RPMI7951 (cell line): Measurements from ENCODE around the gene APOM. TPM values are rescaled to one million over a fixed set of nuclear protein-coding genes. Genes with fewer than 3 reads are reported as not detected.

Experiments
- DNase-seq: peaks from one replicate; pipeline ENCODE4 v3.0.0-alpha.2; 2012; ENCODE audit warnings: low read depth
- total RNA-seq: library from RNA; depleted of rRNA; stranded (reverse); fragments of >200 nt; shearing (Covaris generic); gene quantifications from 2 replicates; pipeline ENCODE4 v1.2.3, GENCODE V29; 2014

The APOM gene
- total RNA-seq, 1 experiment from 2014 or later = 3.4 TPM

DNA sequence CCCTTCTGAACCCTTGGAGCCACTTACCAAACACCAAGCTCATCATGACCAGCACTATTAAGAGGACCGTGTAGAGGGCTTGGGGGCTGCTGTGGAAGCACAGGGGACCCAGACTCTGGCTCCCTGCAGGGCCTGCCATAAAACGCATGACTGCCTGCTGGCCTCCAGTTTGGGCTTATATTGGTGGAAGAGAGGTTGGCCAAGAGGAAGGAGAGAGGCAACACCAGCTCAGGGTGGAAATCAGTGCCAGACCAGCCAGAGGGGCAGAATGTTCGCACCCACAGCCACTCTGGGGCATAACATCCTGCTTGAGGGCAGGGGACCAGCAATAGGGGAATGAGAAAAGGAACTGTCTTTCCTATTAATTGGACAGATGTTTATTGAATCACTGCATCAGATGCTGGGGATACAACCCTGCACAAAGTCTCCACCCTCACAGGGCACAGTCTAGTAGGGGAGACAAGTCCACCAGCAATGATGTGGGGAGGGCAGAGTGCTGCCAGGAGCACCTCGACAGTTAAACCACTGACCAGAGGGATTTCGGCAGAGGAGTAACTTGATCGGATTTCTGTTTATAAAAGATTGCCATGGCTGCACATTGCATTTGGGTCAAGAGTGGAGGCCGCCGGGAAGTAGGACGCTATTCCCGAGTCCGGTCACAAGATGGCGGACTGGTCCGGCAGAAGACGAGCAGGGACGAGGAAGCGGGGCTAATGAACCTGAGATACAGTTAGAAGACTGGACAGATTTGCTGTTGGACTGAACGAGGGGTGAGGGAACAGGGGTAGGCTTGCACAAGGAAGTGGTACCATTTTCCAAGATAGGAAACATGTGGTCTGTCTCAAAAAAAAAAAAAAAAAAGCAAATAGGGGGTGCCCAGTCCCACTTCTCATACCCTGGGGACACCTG, 24.8 kb downstream of the APOM start, which contains the start of gene LY6G5C:
TSS of gene LY6G5C (minus strand) at position 842 of the 909 bp plus-strand sequence. CDS start at position 148, 694 bp downstream.
- DNase-seq = peak; percentile 84

GRCh38 chr6:31681135-31681671, 25.5 kb downstream of the APOM start:
- peak; percentile 53 for DNase-seq

DNA sequence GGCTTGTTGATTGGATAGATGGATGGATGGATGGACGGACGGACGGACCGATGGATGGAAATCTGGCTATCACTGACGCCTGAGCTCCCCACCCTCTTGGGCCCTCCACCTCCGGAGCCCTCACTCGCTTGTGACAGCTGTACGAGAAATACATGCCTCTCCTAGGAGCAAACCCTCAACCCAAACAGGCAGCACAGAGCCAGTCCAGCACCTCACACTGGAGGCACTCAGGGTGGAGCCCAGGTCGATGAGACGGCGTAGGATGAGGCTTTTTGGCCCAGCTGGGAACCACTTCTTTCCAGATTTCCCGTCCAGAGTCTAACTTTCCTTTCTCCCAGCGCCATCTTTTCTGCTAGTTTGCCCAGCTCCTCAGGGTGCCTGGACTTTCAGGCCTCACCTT, 27.9 kb downstream of the APOM start:
- no peak for DNase-seq

DNA sequence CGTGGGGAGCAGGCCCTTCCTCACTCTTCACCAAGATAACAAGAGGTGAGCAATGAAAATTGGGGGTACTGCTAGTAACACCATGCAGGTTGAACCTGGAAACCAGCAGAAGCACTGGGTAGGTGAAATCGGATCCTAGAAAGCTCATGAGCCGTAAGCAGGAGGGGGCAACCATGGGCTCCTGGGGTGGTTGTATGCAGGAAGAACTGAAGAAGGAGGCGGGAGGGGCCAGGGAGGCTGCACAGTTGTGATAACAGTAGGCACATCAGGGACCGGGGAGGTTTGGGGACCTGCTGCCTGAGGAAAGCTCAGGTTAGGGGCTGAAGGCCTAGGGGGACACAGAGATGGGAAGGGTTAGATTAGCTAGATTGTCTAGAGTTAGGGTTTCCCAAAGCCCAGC, 30.8 kb downstream of the APOM start:
- no peak for DNase-seq

DNA sequence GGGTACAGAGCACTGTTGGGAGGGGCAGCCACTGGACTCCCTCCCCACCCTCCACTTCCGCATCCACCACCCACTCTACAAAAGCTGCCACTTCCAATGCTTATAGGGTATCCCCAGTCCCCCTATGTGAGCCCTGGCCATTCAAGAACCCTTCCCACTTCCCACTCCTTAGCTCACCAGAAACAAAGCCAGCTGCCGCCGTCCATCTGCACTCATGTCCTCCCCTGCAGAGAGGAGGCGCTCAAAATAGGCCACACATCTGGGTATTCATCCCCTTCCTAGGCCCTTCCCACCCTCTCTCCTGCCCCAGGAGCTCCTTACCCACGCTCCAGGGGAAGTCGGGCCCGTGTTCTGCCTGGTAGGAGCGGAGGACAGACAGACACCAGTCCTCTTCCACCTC, 31.6 kb downstream of the APOM start:
- DNase-seq = no peak

GRCh38 chr6:31687860-31688693, 32.4 kb downstream of the APOM start:
- DNase-seq = no peak

DNA sequence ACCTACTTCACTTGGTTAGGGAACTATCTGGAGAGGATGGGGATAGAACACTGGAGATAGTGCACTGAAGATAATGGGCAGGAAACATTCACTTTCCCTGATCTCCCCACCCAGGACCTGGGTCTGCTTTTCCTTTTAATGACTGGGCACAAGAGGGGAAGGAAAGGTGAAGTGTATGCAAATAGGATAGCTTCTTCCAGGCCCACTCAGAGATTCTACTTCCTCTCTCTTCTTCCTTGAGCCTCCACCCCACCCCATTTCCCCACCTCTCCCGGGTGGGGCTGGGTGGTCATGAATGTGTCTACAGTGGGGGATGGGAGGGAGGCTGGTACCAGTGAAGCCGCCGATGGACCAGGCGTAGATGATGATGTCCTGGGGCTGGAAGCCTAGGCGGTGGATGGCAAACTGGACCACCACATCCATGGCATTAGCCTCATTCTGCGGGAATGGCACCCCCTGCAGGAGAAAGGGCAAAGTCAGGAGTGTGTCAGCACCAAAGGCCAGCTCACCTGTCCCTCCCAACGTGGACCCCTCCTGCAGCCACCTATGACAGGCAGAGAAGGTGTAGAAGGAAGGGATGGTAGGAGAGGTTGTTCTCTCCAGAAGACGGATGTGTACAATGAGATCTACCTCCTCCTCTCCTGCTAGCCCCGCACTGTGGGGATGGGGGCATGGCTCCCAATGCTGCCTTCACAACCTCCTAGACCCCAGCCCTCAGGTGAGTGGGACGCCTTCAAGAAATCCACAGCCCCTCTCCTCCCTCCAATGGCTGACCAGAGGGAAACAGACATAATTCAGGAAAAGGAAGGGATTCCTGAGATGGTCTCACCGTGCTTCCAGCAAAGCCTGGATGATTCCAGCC, 33.8 kb downstream of the APOM start:
- DNase-seq = no peak

DNA sequence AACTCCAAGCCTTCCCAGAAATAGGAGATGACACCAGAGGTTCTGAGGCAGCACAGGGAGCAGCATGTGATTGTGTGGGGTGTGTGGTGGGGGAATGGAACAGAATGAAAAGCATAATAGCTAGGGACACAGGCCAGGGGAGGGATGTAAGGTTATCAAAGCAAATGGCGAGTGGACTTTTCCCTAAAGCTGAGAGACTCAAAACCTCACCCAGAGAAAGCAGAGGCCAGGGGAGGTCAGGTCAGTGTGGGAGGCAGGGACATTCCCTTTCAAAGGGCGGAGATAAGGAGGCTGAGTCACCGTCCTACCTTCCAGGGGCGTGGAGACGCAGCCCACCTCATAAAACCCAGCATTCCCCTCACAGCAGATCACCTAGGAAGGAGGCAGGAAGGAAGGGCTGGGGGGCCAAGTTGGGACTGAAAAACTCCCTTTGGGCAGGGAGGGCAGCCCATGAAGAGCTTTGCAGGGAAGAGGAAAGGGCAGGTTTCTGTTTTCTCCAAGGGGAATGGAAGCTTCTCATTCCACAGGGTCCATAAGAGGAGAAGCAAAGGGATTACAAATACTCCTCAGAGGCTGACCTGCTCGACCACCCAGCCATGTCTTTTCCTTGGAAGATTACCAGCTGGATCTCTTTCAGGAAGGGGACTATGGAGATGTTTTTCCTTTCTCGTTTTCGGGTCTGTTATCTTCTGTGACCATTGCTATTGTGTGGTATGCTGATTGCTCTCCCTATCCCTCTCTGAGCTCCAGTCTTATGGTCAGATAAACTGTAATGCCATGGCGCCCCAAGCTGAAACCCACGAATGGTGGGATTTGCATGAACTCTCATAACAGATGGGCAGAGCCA, 34.8 kb downstream of the APOM start:
- DNase-seq = no peak

- DNase-seq = no peak
These were observed 35.4 kb downstream of the APOM start for GRCh38 chr6:31691078-31691463.

- DNase-seq = no peak
These were observed 35.9 kb downstream of the APOM start for GRCh38 chr6:31691564-31692108.

GRCh38 chr6:31692353-31692752, 36.7 kb downstream of the APOM start:
- no peak for DNase-seq

DNA sequence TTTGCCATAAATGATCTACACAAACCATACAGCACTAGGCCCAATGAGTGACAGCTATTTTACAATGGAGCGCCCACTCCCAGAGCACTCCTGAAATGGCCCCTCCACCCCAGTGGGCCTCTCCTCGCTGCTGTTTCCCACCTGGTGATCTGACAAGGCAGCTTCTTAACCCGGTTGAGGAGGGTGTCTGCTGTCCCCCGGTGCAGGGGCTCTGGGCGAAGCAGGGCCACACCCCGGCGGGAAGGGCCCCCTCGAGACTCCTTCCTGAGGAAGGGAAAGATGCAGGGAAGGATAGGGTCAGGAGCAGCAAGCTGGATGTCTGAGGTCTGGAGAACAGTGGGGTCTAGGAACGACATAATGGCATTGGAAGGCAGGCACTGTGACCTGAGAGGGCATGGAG, 37.2 kb downstream of the APOM start:
- DNase-seq = no peak

GRCh38 chr6:31693535-31693934, 37.8 kb downstream of the APOM start:
- no peak for DNase-seq

DNA sequence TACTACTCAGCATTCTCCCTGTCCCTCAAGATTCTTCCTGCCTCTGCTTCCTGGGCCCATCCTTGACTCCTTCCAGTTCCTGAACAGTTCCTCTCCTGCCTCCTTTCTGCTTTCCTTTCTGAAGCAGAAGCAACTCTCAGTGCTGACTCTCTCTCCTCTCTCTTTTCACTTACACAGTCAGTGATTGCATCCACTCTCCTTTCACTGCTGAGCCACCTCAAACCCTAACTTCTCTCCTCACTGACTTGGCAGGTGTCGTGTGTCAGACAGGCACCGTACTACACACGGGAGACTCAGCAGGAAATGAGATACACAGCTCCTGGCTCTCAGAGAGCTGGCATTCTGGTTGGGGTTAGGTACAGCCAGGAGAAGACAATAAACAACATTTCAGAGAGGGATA, 41.9 kb downstream of the APOM start:
- no peak for DNase-seq

DNA sequence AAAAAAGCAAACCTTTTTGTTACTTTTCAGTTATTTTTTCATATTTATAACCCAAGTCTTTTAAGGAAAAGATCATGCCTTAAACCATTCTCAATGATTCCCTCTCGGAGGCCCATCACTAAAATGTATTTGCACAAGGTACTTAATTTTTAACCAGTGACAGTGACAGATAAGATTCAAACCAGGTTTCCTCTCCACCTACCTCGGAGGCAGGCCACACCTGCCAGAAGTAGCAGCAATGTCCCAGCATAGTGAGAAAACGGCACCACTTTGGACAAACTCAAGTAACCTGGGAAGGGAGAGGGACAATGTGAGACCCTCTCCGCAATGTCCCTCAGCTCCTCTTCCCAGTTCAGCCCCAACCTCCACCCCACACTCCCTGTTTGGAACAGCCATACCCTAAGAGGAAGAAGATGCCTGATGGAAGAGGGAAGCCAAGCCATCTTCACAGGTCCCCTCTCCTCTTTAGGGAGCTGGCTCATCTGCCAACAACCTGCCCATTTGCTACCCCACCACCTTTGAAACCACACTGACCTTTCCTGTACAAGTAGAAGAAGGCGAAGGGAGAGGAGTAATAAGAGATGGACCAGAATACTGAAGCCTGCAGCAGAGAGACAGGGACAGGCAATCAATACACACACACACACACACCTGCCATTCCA, 45.2 kb downstream of the APOM start:
- no peak for DNase-seq

DNA sequence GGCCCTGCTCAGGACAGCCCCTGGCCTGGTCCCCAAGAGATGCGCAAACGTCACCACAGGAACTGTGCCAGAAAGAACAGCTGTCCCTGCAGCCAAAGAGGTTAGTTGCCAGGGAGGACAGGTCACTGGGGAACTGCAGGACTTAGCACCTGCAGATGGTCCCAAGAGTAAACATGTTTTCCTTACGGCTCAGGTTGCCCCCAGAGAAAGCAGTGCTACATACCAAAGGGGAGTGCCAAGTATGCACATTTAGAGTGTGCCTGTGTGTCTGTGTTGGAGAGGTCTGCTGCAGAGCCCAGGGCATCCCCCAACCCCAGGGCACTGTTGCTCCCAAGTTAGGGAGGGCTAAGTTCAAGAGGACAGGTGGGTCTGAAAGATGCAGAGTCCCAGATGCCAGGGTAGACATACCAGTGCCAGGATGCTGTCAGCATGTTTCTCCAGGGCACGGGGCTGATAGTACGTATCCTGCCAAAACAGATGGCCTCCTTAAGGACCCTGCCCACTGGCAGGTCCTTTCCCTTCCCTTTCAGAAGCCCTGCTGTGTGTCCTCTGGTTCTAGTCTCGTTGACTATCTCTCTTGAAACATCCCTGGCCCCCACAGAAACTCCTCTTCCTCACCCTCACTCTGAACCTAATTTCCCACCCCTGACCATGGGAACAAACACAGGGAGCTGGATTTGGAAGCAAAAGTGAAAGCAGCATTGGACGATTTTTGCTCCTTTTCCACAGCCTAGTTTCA, 46.1 kb downstream of the APOM start:
- peak; percentile 33 for DNase-seq

DNA sequence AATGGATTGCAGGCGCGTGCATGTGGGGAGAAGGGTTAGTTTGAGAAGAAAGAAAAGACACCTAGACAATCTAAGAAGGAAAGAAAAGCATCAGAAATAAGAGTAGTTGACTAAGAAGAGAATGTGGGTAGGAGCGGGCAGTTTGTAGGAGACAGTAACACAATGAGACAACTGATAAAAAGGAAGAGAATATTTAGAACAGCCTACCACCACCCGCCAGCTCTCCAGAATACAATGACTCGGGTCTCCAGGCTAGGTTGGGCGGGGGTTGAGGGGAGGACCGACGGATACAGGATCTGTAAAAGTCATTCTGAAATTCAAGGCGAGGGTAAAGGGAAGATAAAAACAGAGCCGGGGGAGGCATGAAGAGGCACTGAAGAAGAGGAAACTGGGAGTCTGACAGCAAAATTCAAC, 46.7 kb downstream of the APOM start:
- DNase-seq = no peak

DNA sequence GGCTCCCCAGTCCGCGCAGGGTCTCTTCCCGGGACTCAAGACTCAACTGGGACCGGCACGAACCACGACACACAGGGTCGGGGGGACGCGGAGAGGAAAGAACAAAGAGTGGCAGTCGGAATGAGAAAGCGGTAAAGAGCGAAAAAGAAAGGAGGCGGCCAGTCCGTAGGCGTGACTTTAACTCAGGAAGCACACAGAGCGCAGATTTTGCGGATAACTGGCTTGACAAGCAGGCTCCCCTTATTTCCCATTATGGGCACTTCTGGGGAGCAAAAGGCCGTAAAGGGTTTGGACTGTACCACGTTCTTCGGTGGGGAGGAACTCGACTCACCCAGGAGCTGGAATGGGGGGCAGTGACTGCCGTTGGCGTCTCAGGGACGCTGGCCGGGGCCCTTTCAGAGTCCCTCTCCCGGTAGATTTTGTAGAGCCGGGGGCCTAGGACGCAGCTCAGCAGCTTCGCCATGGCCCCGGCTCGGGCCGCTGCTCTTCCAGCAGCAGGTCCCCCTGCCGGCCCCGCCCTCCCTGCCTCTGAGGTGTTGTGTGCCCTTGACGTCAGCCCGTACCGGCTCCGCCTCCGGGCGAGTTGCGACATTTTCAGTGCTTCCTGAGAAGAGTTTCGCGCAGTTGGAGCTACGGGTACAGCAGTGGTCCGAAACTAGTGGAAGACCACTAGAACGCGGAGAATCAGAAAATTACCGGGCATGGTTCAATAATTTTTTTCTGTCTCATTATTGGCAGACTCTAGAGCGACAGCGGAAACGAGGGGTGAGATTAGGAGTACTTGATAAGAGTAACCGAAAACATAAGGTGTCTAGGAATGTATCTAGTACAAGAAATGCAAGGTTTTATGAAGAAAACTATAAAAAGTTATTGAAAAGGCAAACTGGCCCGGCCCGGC, 47.4 kb downstream of the APOM start, which contains the start of gene ABHD16A:
TSS of gene ABHD16A (minus strand) at position 506 of the 898 bp plus-strand sequence. CDS start at position 463, 43 bp downstream.
- DNase-seq = peak; percentile 98
